OCI-LY1 (cell line): ENCODE measurements around the gene WWC2.

Source experiments
- H2AFZ ChIP-seq: fragments of 200-600 bp; sonication (generic), shearing (Covaris generic); 2 replicates; pipeline ENCODE4 v1.6.0; 2014; ENCODE audit warnings: antibody characterized with exemption, mild to moderate bottlenecking, low read length
- H3F3A ChIP-seq: fragments of 200-600 bp; sonication (generic), shearing (Covaris generic); 2 replicates; pipeline ENCODE4 v1.6.0; 2014; ENCODE audit warnings: mild to moderate bottlenecking, antibody characterized with exemption, low read length, moderate library complexity; ENCODE audit not compliant: insufficient read depth
- H3K27ac ChIP-seq: fragments of 200-600 bp; sonication (generic); 2 replicates; pipeline ENCODE4 v1.5.1; 2014; ENCODE audit warnings: low read length, mixed run types, mild to moderate bottlenecking, low read depth; ENCODE audit not compliant: poor library complexity, severe bottlenecking
- H3K27me3 ChIP-seq: fragments of 200-600 bp; sonication (generic); 2 replicates; pipeline ENCODE4 v1.6.0; 2014; ENCODE audit warnings: antibody characterized with exemption, mild to moderate bottlenecking, low read length, moderate library complexity; ENCODE audit not compliant: insufficient read depth
- H3K36me3 ChIP-seq: fragments of 200-600 bp; sonication (generic); 2 replicates; pipeline ENCODE4 v1.6.1; 2014; ENCODE audit warnings: mild to moderate bottlenecking, antibody characterized with exemption, low read length, moderate library complexity, mixed read lengths; ENCODE audit not compliant: insufficient read depth
- H3K4me1 ChIP-seq: fragments of 200-600 bp; sonication (generic); 2 replicates; pipeline ENCODE4 v1.5.1; 2014; ENCODE audit warnings: mild to moderate bottlenecking, low read length, moderate library complexity; ENCODE audit not compliant: insufficient read depth, severe bottlenecking
- H3K4me2 ChIP-seq: fragments of 200-600 bp; sonication (generic), shearing (Covaris generic); 2 replicates; pipeline ENCODE4 v1.6.1; 2014; ENCODE audit warnings: low read length
- H3K4me3 ChIP-seq: fragments of 200-600 bp; sonication (generic); 2 replicates; pipeline ENCODE4 v1.5.1; 2014; ENCODE audit warnings: low read length, low read depth, mild to moderate bottlenecking, mixed read lengths; ENCODE audit not compliant: poor library complexity, severe bottlenecking
- H3K79me2 ChIP-seq: fragments of 200-600 bp; shearing (Covaris generic); 2 replicates; pipeline ENCODE4 v1.6.1; 2016; ENCODE audit warnings: mixed run types, low read length, mixed read lengths; ENCODE audit not compliant: insufficient read depth
- H3K9ac ChIP-seq: fragments of 200-600 bp; sonication (generic), shearing (Covaris generic); 2 replicates; pipeline ENCODE4 v1.6.1; 2014; ENCODE audit warnings: mild to moderate bottlenecking, low read length, mixed read lengths
- H3K9me2 ChIP-seq: fragments of 200-600 bp; sonication (generic), shearing (Covaris generic); 2 replicates; pipeline ENCODE4 v1.6.1; 2014; ENCODE audit warnings: low read depth, mild to moderate bottlenecking, low read length, mixed read lengths
- H3K9me3 ChIP-seq: fragments of 200-600 bp; shearing (Covaris generic); 2 replicates; pipeline ENCODE4 v1.6.1; 2014; ENCODE audit warnings: low read length, mixed read lengths
- H4K20me1 ChIP-seq: fragments of 200-600 bp; sonication (generic), shearing (Covaris generic); 2 replicates; pipeline ENCODE4 v1.6.0; 2016; ENCODE audit warnings: mild to moderate bottlenecking, low read length; ENCODE audit not compliant: insufficient read depth
- EZH2 ChIP-seq: fragments of 200-600 bp; sonication (generic), shearing (Covaris generic); IDR thresholded peaks from 2 replicates; pipeline ENCODE4 v1.8.0; 2017; ENCODE audit warnings: borderline replicate concordance, mixed run types, mild to moderate bottlenecking, antibody characterized with exemption, low read length, moderate library complexity, mixed read lengths
- TF ChIP-seq, protein P1 (sequence below): fragments of 200-600 bp; sonication (generic), shearing (Covaris generic); IDR thresholded peaks from 2 replicates; pipeline ENCODE4 v1.5.1; 2017; ENCODE audit warnings: mild to moderate bottlenecking, antibody characterized with exemption, low read length, moderate library complexity, mixed read lengths

The WWC2 gene

DNA sequence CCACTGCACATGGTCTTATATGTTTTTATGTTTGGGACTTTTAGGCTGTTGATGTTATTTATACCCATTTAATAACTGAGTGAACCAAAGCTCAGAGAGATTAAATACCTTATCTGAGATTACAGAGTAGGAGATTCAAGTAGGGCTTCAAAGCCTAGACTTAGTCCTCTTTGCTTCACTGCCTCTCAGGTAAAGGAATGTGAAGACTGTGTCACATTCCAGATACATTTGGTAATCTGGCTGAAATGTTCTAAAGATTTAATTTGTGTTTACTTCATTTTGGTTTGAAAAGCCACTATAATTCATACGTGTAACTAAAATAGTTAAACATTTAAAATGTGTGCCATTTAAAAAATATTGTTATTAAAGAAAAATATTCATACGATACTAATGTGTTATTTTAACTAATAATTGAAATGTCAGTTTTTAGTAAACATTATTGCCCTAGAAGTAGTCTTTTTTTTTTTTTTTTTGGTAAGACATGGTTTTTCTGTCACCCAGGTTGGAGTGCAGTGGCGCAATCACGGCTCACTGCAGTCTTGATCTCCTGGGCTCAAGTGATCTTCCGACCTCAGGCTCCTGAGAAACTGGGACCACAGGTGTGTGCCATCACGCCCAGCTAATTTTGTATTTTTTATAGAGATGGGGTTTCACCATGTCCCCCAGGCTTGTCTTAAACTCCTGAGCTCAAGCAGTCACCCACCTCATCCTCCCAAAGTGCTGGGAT is 54.3 kb downstream of the WWC2 start:
- H3K4me3 ChIP-seq, result no peak overlapping the region
- H3K4me1 ChIP-seq, result no peaks in the 10 kb centered on the region
- H2AFZ ChIP-seq, result no peak overlapping the region
- no peak for TF ChIP-seq EZH2
- TF ChIP-seq, protein P1, sequence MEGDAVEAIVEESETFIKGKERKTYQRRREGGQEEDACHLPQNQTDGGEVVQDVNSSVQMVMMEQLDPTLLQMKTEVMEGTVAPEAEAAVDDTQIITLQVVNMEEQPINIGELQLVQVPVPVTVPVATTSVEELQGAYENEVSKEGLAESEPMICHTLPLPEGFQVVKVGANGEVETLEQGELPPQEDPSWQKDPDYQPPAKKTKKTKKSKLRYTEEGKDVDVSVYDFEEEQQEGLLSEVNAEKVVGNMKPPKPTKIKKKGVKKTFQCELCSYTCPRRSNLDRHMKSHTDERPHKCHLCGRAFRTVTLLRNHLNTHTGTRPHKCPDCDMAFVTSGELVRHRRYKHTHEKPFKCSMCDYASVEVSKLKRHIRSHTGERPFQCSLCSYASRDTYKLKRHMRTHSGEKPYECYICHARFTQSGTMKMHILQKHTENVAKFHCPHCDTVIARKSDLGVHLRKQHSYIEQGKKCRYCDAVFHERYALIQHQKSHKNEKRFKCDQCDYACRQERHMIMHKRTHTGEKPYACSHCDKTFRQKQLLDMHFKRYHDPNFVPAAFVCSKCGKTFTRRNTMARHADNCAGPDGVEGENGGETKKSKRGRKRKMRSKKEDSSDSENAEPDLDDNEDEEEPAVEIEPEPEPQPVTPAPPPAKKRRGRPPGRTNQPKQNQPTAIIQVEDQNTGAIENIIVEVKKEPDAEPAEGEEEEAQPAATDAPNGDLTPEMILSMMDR, result no peak
- no peaks in the 10 kb centered on the region for H3K9me2 ChIP-seq
- no peaks in the 10 kb centered on the region for H3K36me3 ChIP-seq
- H3K9ac ChIP-seq, result no peak overlapping the region
- no peaks in the 10 kb centered on the region for H3K27me3 ChIP-seq
- H3K79me2 ChIP-seq, result no peaks in the 10 kb centered on the region
- H3F3A ChIP-seq, result no peaks in the 10 kb centered on the region
- no peak overlapping the region for H3K4me2 ChIP-seq
- no peaks in the 10 kb centered on the region for H3K9me3 ChIP-seq
- H4K20me1 ChIP-seq, result no peaks in the 10 kb centered on the region
- H3K27ac ChIP-seq, result no peak overlapping the region

DNA sequence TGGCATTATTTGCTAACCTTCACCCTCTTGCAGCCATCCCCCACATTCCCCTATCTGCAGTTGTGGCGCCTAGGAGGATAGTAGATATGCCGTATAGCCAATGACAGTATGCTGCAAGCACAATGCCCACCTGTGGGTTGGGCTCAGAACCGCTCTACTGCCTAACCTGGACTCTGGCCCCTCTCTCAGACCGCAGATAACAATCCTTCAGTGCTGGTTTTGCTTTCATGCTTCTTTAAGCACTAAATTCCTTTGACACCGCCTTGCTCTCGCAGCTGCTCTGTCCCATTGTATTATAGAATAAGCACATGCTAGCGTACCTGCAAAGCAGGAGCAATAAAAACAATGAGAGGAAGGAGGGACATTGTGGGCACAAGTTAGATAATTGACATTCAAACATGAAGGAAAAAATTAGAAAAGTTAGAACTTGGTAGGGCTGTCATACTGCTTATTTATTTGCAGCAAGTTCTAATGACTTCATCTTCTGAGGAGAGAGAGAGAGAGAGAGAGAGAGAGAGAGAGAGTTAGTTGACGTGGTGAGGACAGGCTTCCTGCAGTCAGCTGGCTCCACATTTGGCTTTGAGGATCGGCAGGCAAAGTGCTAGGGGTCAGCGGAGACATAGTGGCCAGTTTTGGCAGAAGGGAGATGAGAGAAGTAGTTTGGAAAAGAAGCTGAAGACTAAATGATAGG is 55.8 kb downstream of the WWC2 start:
- TF ChIP-seq, protein P1, result no peak
- Histone ChIP-seq H3K9me3 (no peaks in the 10 kb centered on the region), H4K20me1 (no peaks in the 10 kb centered on the region), H3F3A (no peaks in the 10 kb centered on the region), H3K27me3 (no peaks in the 10 kb centered on the region), H3K4me2 (no peak overlapping the region), H3K27ac (no peak overlapping the region), H2AFZ (no peak overlapping the region), H3K36me3 (no peaks in the 10 kb centered on the region), H3K9me2 (no peaks in the 10 kb centered on the region), H3K4me1 (no peaks in the 10 kb centered on the region), H3K9ac (no peak overlapping the region), H3K4me3 (no peak overlapping the region), H3K79me2 (no peaks in the 10 kb centered on the region)

DNA sequence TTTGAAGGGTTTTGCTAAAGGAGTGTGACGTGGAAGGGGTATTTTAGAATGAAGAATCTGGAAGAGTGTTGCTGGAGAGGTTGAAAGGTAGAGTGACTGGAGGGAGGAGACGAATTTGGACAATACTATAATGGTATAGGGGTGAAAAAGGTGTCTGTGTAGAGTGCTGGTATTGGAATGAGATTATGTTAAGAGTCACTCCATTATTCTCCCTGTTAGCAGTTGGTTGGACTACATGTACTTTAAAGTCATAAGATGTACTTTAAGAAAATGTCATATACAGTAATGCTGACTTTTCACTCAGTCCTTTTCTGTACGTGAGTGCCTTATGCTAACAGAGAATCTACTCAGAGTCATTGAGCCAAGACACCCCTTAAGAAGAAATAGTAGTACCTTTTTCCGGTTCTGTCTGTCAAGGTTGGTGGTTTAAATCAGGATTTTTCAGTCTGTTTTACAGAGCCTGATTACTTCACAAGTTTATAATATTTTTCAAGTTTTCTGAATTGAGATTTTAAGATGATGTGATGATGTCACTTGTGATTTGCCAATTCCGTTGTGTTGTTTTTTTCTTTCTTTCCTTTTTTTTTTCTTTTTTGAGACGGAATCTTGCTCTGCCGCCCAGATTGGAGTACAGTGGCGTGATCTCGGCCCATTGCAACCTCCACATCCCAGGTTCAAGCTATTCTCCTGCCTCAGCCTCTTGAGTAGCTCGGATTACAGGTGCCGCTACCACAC is 56.6 kb downstream of the WWC2 start:
- Histone ChIP-seq H4K20me1 (no peaks in the 10 kb centered on the region), H3K4me3 (no peak overlapping the region), H3K9me2 (no peaks in the 10 kb centered on the region), H2AFZ (no peak overlapping the region), H3K27ac (no peak overlapping the region), H3K27me3 (no peaks in the 10 kb centered on the region), H3F3A (no peaks in the 10 kb centered on the region), H3K79me2 (no peaks in the 10 kb centered on the region), H3K9me3 (no peaks in the 10 kb centered on the region), H3K9ac (no peak overlapping the region), H3K4me1 (no peaks in the 10 kb centered on the region), H3K4me2 (no peak overlapping the region), H3K36me3 (no peaks in the 10 kb centered on the region)
- TF ChIP-seq, protein P1, result no peak
- no peak for TF ChIP-seq EZH2
